ENCODE measurements around the gene CAMKK2. TPM values are rescaled to one million over a fixed set of nuclear protein-coding genes. Genes with fewer than 3 reads are reported as not detected.

The CAMKK2 gene
- total RNA-seq, 1 experiment from 2014 or later: 24.7 TPM

GRCh38 chr12:121279071-121279375 is 17.5 kb downstream of the CAMKK2 start:
- no CpG with 5 or more reads among the region's 13 CpGs for WGBS (ENCODE audit: extremely low coverage, insufficient read length, low lambda C conversion rate)
- no peak overlapping the region for H3K4me2 ChIP-seq (ENCODE audit: insufficient read depth, insufficient read length, low read length)
- H3K27me3 Mint-ChIP-seq (ENCODE audit: low read depth): no peaks in the 10 kb centered on the region
- no peaks in the 10 kb centered on the region; the same call in 1 of the 2 replicates for H3K4me1 ChIP-seq (ENCODE audit: insufficient read depth, low read length)
- H3K14ac ChIP-seq (ENCODE audit: insufficient read depth, low read length): no peak overlapping the region; the same call in 1 of the 2 replicates
- H2BK15ac ChIP-seq (ENCODE audit: low read depth, low read length): no peak overlapping the region
- no peak overlapping the region for H4K8ac ChIP-seq (replicated peaks; ENCODE audit: insufficient read length, low read depth, low read length)
- H2AK5ac ChIP-seq (ENCODE audit: insufficient read length, low read length): no peak overlapping the region
- no peak overlapping the region for H3T11ph ChIP-seq (ENCODE audit: low read length)
- H2BK5ac ChIP-seq (ENCODE audit: insufficient read length, low read length): no peak overlapping the region
- H3K23ac ChIP-seq (ENCODE audit: insufficient read length, low read depth, low read length): no peak overlapping the region
- no peak overlapping the region for H2BK20ac ChIP-seq (ENCODE audit: low read depth, low read length, poor library complexity, severe bottlenecking)
- TF ChIP-seq CTCF (conservative IDR thresholded peaks at IDR 0.05): no peak
- H3K36me3 Mint-ChIP-seq (ENCODE audit: insufficient read depth in 1 of 3, low read depth in 3 of 3): peaks cover 1 to 19% (median 10%) of the 10 kb centered on the region in 3 experiments; a peak in 6 of 7 replicates
- H2BK12ac ChIP-seq (ENCODE audit: insufficient read length, low read depth, low read length): no peak overlapping the region
- no peak overlapping the region for H3K4me3 Mint-ChIP-seq
- peak overlapping the region; percentile 62 to 86 (median 78); a peak in 4 of 7 replicates for H3K27ac Mint-ChIP-seq
- H4K5ac ChIP-seq (ENCODE audit: insufficient read length, low read depth, low read length): no peak overlapping the region
- peak overlapping the region; percentile 43 for H4K91ac ChIP-seq (ENCODE audit: insufficient read length, low read depth, low read length)
- no peaks in the 10 kb centered on the region for H3K79me2 ChIP-seq (ENCODE audit: insufficient read depth, low read length)
- no peak overlapping the region for H3K27ac ChIP-seq (ENCODE audit: insufficient read length, low read depth, low read length)
- peaks cover 2% of the 10 kb centered on the region for H4K20me1 ChIP-seq (ENCODE audit: control insufficient read depth, insufficient read depth, insufficient read length)
- H3K56ac ChIP-seq (ENCODE audit: insufficient read length, low read depth, low read length): no peak overlapping the region
- H2BK120ac ChIP-seq (ENCODE audit: low read depth, low read length, poor library complexity, severe bottlenecking): no peak overlapping the region
- H3K23me2 ChIP-seq (ENCODE audit: insufficient read length, low read depth, low read length, poor library complexity, severe bottlenecking): no peaks in the 10 kb centered on the region
- DNase-seq: no peak
- no peaks in the 10 kb centered on the region for H3K27me3 ChIP-seq (ENCODE audit: insufficient read depth, low read length)
- H3K18ac ChIP-seq (ENCODE audit: insufficient read length, low read depth, low read length): no peak overlapping the region
- no peak overlapping the region; the same call in 1 of the 2 replicates for H3K4ac ChIP-seq (ENCODE audit: low read depth, low read length)
- no peak overlapping the region for H2AFZ ChIP-seq (ENCODE audit: low read length)
- H3K79me1 ChIP-seq (ENCODE audit: insufficient read depth, low read depth, low read length, poor library complexity, severe bottlenecking): no peaks in the 10 kb centered on the region
- no peak overlapping the region for H3K9ac ChIP-seq (ENCODE audit: extremely low read depth, insufficient read length, low read length)
- no peaks in the 10 kb centered on the region for H3K9me3 ChIP-seq (ENCODE audit: control insufficient read depth, low read depth, low read length)
- peaks cover 25 to 33% of the 10 kb centered on the region in 2 experiments for H3K4me1 Mint-ChIP-seq
- H3K9me3 Mint-ChIP-seq: no peaks in the 10 kb centered on the region
